ENCODE results near the gene TMEM63A.
"Not testable (repeated sequence)": the region's sequence is repeated elsewhere in the genome, so short reads cannot be mapped to it uniquely, and the experiment has no call there.

The TMEM63A gene

DNA sequence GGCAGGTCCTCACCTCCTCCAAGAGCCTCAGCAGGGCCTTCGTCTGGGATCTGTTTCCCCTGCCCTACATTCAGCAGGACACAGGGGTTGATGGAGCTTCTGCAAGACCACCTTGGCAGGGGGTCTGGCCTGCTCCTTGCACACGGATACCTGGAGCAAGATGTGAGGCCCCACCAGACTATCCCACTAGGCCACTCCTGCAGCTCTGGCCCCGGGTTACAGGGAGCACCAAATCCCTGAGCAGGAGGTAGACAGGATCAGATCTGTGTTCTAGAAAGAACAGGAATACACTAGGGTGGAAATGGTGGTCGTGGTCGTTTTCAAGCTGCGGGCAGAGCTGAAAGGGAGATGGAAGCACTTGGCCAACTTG, 38.8 kb downstream of the TMEM63A start:
- H3K27ac ChIP-seq: no peak overlapping the region
- TF ChIP-seq, protein P1, sequence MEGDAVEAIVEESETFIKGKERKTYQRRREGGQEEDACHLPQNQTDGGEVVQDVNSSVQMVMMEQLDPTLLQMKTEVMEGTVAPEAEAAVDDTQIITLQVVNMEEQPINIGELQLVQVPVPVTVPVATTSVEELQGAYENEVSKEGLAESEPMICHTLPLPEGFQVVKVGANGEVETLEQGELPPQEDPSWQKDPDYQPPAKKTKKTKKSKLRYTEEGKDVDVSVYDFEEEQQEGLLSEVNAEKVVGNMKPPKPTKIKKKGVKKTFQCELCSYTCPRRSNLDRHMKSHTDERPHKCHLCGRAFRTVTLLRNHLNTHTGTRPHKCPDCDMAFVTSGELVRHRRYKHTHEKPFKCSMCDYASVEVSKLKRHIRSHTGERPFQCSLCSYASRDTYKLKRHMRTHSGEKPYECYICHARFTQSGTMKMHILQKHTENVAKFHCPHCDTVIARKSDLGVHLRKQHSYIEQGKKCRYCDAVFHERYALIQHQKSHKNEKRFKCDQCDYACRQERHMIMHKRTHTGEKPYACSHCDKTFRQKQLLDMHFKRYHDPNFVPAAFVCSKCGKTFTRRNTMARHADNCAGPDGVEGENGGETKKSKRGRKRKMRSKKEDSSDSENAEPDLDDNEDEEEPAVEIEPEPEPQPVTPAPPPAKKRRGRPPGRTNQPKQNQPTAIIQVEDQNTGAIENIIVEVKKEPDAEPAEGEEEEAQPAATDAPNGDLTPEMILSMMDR (IDR thresholded peaks at IDR 0.05): no peak
- TF ChIP-seq ZFX (IDR thresholded peaks at IDR 0.05; ENCODE audit: borderline replicate concordance): no peak

GRCh38 chr1:225842788-225843425, 39.3 kb downstream of the TMEM63A start:
- no peak overlapping the region for H3K27ac ChIP-seq
- TF ChIP-seq ZFX (IDR thresholded peaks at IDR 0.05; ENCODE audit: borderline replicate concordance): no peak
- TF ChIP-seq, protein P1 (IDR thresholded peaks at IDR 0.05): no peak

GRCh38 chr1:225842074-225842473, 40.1 kb downstream of the TMEM63A start:
- TF ChIP-seq, protein P1 (IDR thresholded peaks at IDR 0.05): no peak
- TF ChIP-seq ZFX (IDR thresholded peaks at IDR 0.05; ENCODE audit: borderline replicate concordance): no peak
- no peak overlapping the region for H3K27ac ChIP-seq

DNA sequence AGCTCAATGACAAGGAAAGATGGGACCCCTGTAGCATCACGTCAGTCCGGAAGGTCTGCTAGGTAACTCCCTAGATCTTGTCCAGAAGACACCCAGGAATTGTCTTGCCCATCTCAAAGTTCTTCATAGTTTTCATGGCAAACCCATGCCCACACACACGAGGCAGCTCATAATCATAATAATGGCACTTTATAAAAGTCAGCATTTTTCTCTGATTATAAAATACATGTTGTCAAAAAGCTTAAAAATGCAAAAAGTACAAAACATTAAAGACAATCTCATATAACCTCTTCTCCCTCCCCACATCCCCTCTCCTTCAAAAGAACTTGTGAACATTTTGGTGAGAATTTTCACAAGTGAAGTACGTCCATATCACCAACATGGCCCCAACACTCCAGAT, 41.5 kb downstream of the TMEM63A start:
- TF ChIP-seq, protein P1 (IDR thresholded peaks at IDR 0.05): no peak
- no peak for TF ChIP-seq ZFX (IDR thresholded peaks at IDR 0.05; ENCODE audit: borderline replicate concordance)
- no peak overlapping the region for H3K27ac ChIP-seq

DNA sequence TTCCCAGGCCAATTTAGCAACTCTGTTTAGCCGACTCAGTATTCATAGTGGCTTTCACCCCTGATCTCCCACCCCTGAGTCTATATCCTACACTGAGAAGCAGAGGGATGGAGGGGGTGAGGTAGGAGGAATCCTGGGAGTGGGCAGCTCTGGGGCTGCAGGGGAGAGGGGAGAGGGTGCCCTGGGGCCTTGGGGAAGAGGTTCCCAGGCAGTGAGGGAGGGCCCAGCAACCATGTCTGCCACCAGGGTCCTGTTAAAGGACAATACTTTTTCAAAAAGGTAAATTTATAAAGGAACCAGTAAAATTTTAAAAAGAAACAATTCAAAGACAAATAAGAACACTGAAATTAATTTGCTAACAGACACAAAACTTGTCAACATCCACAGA, 42.0 kb downstream of the TMEM63A start:
- no peak overlapping the region for H3K27ac ChIP-seq
- TF ChIP-seq ZFX (IDR thresholded peaks at IDR 0.05; ENCODE audit: borderline replicate concordance): no peak
- TF ChIP-seq, protein P1 (IDR thresholded peaks at IDR 0.05): no peak

- TF ChIP-seq, protein P1 (IDR thresholded peaks at IDR 0.05): no peak
- TF ChIP-seq ZFX (IDR thresholded peaks at IDR 0.05; ENCODE audit: borderline replicate concordance): no peak
- H3K27ac ChIP-seq: no peak overlapping the region
These were observed 43.4 kb downstream of the TMEM63A start for GRCh38 chr1:225838793-225839192.

GRCh38 chr1:225836296-225836695, 45.9 kb downstream of the TMEM63A start:
- H3K27ac ChIP-seq: not testable (repeated sequence)

- TF ChIP-seq, protein P1 (IDR thresholded peaks at IDR 0.05): no peak
- no peak for TF ChIP-seq ZFX (IDR thresholded peaks at IDR 0.05; ENCODE audit: borderline replicate concordance)
- no peak overlapping the region for H3K27ac ChIP-seq
These were observed 46.3 kb downstream of the TMEM63A start for GRCh38 chr1:225835856-225836255.
